ENCODE data around the gene ZNF407. TPM values are rescaled to one million over a fixed set of nuclear protein-coding genes. Genes with fewer than 3 reads are reported as not detected.

Gene ZNF407
- total RNA-seq, 1 donor from 2014 or later, result 9.0 TPM

- H3K4me3 ChIP-seq, result no peak overlapping the region
- H3K27me3 ChIP-seq, result no peaks in the 10 kb centered on the region
- H4K20me1 ChIP-seq (ENCODE audit: low read depth), result no peaks in the 10 kb centered on the region
- no peaks in the 10 kb centered on the region for H3K9me3 ChIP-seq (ENCODE audit: low read depth)
- Mint-ChIP-seq H3K27ac (no peak overlapping the region), H3K4me1 (peaks cover 4% of the 10 kb centered on the region), H3K9me3 (no peaks in the 10 kb centered on the region), H3K27me3 (ENCODE audit: insufficient read depth, low read depth) (no peaks in the 10 kb centered on the region), H3K4me3 (no peak overlapping the region), H3K36me3 (no peaks in the 10 kb centered on the region)
- no peaks in the 10 kb centered on the region for H3K36me3 ChIP-seq
- no peak overlapping the region for H3K4me2 ChIP-seq
- DNase-seq (ENCODE audit: low spot score), result no peak
- no peaks in the 10 kb centered on the region for H3K79me2 ChIP-seq (ENCODE audit: low read depth)
- no peak overlapping the region for H3K9ac ChIP-seq
- H3K27ac ChIP-seq, result no peak overlapping the region
- TF ChIP-seq EZH2phosphoT487 (IDR thresholded peaks at IDR 0.05) (no peak), CTCF (IDR thresholded peaks at IDR 0.05) (no peak), EZH2 (IDR thresholded peaks at IDR 0.05) (no peak)
- H2AFZ ChIP-seq (replicated peaks), result no peak overlapping the region
- H3F3A ChIP-seq (ENCODE audit: low read depth), result no peaks in the 10 kb centered on the region
- H3K4me1 ChIP-seq, result peaks cover 10% of the 10 kb centered on the region
Measured at GRCh38 chr18:74799542-74799941, 201.9 kb downstream of the ZNF407 start.

- no peak overlapping the region for H3K4me2 ChIP-seq
- H3K27ac ChIP-seq, result no peak overlapping the region
- no peaks in the 10 kb centered on the region for H3F3A ChIP-seq (ENCODE audit: low read depth)
- no peak overlapping the region for H3K9ac ChIP-seq
- no peaks in the 10 kb centered on the region for H3K9me3 ChIP-seq (ENCODE audit: low read depth)
- Mint-ChIP-seq H3K4me3 (no peak overlapping the region), H3K27me3 (ENCODE audit: insufficient read depth, low read depth) (no peaks in the 10 kb centered on the region), H3K27ac (no peak overlapping the region), H3K4me1 (peaks cover 4% of the 10 kb centered on the region), H3K36me3 (no peaks in the 10 kb centered on the region), H3K9me3 (no peaks in the 10 kb centered on the region)
- no peak overlapping the region for H2AFZ ChIP-seq (replicated peaks)
- DNase-seq (ENCODE audit: low spot score), result no peak
- no peaks in the 10 kb centered on the region for H4K20me1 ChIP-seq (ENCODE audit: low read depth)
- peaks cover 10% of the 10 kb centered on the region for H3K4me1 ChIP-seq
- H3K27me3 ChIP-seq, result no peaks in the 10 kb centered on the region
- TF ChIP-seq EZH2phosphoT487 (IDR thresholded peaks at IDR 0.05) (no peak), EZH2 (IDR thresholded peaks at IDR 0.05) (no peak), CTCF (IDR thresholded peaks at IDR 0.05) (no peak)
- H3K4me3 ChIP-seq, result no peak overlapping the region
- H3K36me3 ChIP-seq, result no peaks in the 10 kb centered on the region
- no peaks in the 10 kb centered on the region for H3K79me2 ChIP-seq (ENCODE audit: low read depth)
Measured at GRCh38 chr18:74800098-74800497, 202.4 kb downstream of the ZNF407 start.

- Mint-ChIP-seq H3K4me1 (no peaks in the 10 kb centered on the region), H3K36me3 (no peaks in the 10 kb centered on the region), H3K27ac (no peak overlapping the region), H3K27me3 (ENCODE audit: insufficient read depth, low read depth) (no peaks in the 10 kb centered on the region), H3K4me3 (no peak overlapping the region), H3K9me3 (no peaks in the 10 kb centered on the region)
- Histone ChIP-seq H3K4me1 (peaks cover 10% of the 10 kb centered on the region), H3K4me3 (no peak overlapping the region), H2AFZ (replicated peaks) (no peak overlapping the region), H3K9ac (no peak overlapping the region), H3K36me3 (no peaks in the 10 kb centered on the region), H3K79me2 (ENCODE audit: low read depth) (no peaks in the 10 kb centered on the region), H3K27ac (no peak overlapping the region), H4K20me1 (ENCODE audit: low read depth) (no peaks in the 10 kb centered on the region), H3K4me2 (no peak overlapping the region), H3F3A (ENCODE audit: low read depth) (no peaks in the 10 kb centered on the region), H3K27me3 (no peaks in the 10 kb centered on the region), H3K9me3 (ENCODE audit: low read depth) (no peaks in the 10 kb centered on the region)
- TF ChIP-seq CTCF (IDR thresholded peaks at IDR 0.05), result no peak
- TF ChIP-seq EZH2phosphoT487 (IDR thresholded peaks at IDR 0.05), result no peak
- no peak for TF ChIP-seq EZH2 (IDR thresholded peaks at IDR 0.05)
- no peak for DNase-seq (ENCODE audit: low spot score)
Measured at GRCh38 chr18:74803117-74803516, 205.4 kb downstream of the ZNF407 start.

All from neural progenitor cell (in vitro differentiated cells).